GM19351 (cell line): ENCODE data around the gene MYO1C.
"Not testable (repeated sequence)": the region's sequence is repeated elsewhere in the genome, so short reads cannot be mapped to it uniquely, and the experiment has no call there.

ENCODE experiments used
- ATAC-seq: cut with Tn5 transposase; IDR thresholded peaks from one replicate; pipeline ENCODE4 v1.9.1; 2021; ENCODE audit warnings: mild to moderate bottlenecking, moderate library complexity; ENCODE audit not compliant: unreplicated experiment

MYO1C gene

GRCh38 chr17:1435326-1435725 is 57.2 kb downstream of the MYO1C start:
- ATAC-seq = no peak

GRCh38 chr17:1434150-1434549 is 58.3 kb downstream of the MYO1C start:
- no peak for ATAC-seq

DNA sequence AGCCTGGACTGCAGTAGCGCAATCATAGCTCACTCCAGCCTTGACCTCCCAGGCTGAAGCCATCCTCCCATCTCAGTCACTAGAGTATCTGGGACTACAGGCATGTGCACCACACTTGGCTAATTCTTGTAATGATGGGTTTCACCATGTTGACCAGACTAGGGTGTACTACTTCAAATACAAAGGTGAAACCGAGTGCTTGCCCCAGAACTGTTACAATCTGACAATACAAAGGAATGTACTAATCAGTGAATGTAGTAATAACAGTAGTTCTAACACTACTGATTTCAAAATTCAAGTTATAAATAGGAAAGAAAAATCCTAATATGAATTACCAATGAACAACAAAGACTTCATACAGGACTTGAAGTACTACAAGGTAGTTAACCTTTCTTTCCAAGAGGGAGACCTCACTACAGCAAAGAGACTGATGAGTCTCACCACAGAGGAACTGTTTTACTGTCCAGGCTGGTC is 60.8 kb downstream of the MYO1C start:
- peak; percentile 40 for ATAC-seq

DNA sequence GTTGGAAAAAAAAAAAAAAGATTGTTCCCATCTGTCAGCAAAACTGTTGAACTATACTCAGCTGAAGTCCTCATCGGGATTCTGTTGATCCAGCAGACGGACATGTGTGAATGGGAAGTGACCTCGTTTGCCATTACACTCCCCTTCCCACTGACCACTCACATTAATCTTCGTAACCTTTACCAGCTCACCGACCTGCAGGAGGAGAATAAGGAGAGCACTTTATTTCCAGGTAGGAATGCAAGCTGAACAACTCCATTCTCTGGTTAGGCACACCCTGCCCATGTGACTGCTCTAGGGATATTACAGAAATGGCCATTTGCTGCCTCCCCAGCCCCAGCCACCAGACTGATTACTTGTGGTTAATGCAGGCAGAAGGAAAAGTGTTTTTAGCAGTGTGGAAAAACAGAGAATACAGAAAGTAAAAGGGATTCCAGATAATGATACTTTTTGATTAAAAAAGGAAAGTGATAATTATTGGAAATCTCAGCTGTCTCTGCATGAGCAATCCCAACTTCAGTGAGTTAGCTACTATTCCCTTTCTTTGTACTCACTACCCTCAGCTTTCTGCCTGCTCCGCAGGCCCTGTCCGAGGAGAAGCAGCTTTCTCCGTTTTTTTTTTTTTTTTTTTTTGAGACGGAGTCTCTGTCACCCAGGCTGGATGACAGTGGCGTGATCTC is 68.9 kb downstream of the MYO1C start:
- no peak for ATAC-seq

DNA sequence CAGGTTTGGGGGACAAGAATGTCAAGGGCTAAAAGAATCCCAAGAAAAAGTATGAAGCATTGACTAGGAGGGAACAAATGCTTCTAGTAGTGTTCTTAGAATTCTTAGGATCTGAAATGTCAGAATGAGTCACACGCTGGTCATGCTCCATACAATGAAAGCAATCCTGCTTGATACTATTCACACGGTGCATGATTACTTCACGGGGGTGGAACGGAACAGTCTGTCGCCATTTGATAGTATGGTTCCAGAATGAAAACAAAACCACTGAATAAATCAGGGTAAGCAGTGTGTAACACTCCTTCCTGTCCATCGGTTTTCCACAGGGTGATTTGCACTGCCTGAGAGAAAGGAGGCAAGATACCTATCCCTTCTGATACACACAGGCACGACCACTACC is 69.6 kb downstream of the MYO1C start:
- ATAC-seq = no peak

- no peak for ATAC-seq
Measured at GRCh38 chr17:1421470-1421869, 71.0 kb downstream of the MYO1C start.

GRCh38 chr17:1420981-1421380 is 71.5 kb downstream of the MYO1C start:
- no peak for ATAC-seq

- ATAC-seq = no peak
Measured at GRCh38 chr17:1420163-1420562, 72.3 kb downstream of the MYO1C start.

DNA sequence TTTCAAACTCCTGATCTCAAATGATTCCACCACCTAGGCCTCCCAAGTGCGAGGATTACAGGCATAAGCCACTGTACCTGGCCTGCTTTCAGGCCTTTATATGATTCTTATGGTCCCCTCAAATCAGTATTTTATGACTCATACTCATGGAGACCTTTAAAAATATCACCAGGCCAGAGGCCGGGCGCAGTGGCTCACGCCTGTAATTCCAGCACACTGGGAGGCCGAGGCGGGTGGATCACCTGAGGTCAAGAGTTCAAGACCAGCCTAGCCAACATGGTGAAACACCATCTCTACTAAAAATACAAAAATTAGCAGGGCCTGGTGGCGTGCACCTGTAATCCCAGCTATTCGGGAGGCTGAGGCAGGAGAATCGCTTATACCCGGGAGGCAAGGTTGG is 74.0 kb downstream of the MYO1C start:
- not testable (repeated sequence) for ATAC-seq

DNA sequence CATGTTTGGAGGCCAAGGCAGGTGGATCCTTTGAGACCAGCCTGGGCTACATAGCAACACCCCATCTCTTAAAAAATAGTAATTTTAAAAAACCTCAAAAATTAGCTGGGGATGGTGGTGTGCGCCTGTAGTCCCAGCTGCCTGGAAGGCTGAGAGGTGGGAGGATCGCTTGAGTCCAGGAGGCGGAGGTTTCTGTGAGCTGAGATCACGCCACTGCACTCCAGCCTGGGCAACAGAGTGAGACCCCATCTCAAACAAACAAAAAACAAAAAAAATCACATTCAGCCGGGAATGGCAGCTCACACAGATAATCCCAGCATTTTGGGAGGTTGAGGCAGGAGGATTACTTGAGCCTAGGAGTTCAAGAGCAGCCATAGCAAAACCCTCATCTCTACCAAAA is 76.1 kb downstream of the MYO1C start:
- no peak for ATAC-seq

DNA sequence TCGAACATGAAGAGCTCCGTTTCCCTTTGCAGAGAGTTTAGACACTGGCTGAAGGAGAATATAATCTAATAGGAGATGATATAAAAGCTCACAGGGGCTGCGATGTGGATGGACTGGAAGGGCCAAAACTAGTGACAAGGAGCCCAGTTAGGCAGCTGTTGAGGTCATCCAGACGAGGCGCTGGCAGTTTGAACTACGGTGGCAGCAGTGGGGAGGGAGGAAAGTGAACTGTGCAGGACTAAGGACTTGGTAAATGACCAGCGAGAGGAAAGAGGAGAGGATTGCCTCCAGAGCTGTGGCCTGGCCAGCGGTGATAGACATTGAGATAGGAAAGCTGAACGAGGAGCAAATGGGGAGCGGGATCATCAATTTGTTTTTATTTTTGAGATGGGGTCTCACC is 77.9 kb downstream of the MYO1C start:
- ATAC-seq = no peak
